Ishikawa (cell line): ENCODE measurements around the gene SEMA4A.

Experiments
- CEBPB ChIP-seq: IDR thresholded peaks from 2 replicates; pipeline ENCODE4 v1.6.1; 2012
- CREB1 ChIP-seq: IDR thresholded peaks from 2 replicates; pipeline ENCODE4 v1.6.1; 2012; ENCODE audit warnings: low read depth
- EGR1 ChIP-seq: IDR thresholded peaks from 2 replicates; pipeline ENCODE4 v1.6.1; 2012
- EP300 ChIP-seq: IDR thresholded peaks from 2 replicates; pipeline ENCODE4 v1.6.1; 2012; ENCODE audit warnings: borderline replicate concordance
- FOXM1 ChIP-seq: IDR thresholded peaks from 2 replicates; pipeline ENCODE4 v1.6.1; 2012; ENCODE audit warnings: low read depth, borderline replicate concordance
- MAX ChIP-seq: IDR thresholded peaks from 2 replicates; pipeline ENCODE4 v1.6.1; 2012
- NFIC ChIP-seq: IDR thresholded peaks from 2 replicates; pipeline ENCODE4 v1.6.1; 2012
- RAD21 ChIP-seq: IDR thresholded peaks from 2 replicates; pipeline ENCODE4 v1.6.1; 2012; ENCODE audit warnings: low read depth
- REST ChIP-seq: IDR thresholded peaks from 2 replicates; pipeline ENCODE4 v1.6.1; 2012; ENCODE audit warnings: low read depth, mild to moderate bottlenecking
- TAF1 ChIP-seq: IDR thresholded peaks from 2 replicates; pipeline ENCODE4 v1.6.1; 2012; ENCODE audit warnings: low read depth, mild to moderate bottlenecking
- TCF12 ChIP-seq: IDR thresholded peaks from 2 replicates; pipeline ENCODE4 v1.6.1; 2012; ENCODE audit warnings: low read depth
- TEAD4 ChIP-seq: IDR thresholded peaks from 2 replicates; pipeline ENCODE4 v1.6.1; 2012
- USF1 ChIP-seq: IDR thresholded peaks from 2 replicates; pipeline ENCODE4 v1.6.1; 2012
- YY1 ChIP-seq: IDR thresholded peaks from 2 replicates; pipeline ENCODE4 v1.6.1; 2012; ENCODE audit warnings: low read depth
- ZBTB7A ChIP-seq: IDR thresholded peaks from 2 replicates; pipeline ENCODE4 v1.6.1; 2012; ENCODE audit warnings: low read depth

SEMA4A gene

GRCh38 chr1:156124557-156125483 lies 28.6 kb upstream of the SEMA4A start:
- TF ChIP-seq RAD21 (no peak), USF1 (peak; percentile 79), FOXM1 (no peak), CREB1 (no peak), EGR1 (no peak), MAX (peak; percentile 29; the same call in 1 of the 2 replicates)

- TF ChIP-seq REST (no peak), MAX (no peak), ZBTB7A (peak; percentile 83; the same call in 1 of the 2 replicates), NFIC (peak; percentile 81)
Measured at GRCh38 chr1:156126043-156126629, 27.2 kb upstream of the SEMA4A start.

- TF ChIP-seq RAD21 (no peak), REST (no peak), ZBTB7A (no peak), YY1 (no peak), TAF1 (no peak), EP300 (no peak)
Measured at GRCh38 chr1:156126630-156127534, 26.5 kb upstream of the SEMA4A start.

- no peak for TF ChIP-seq TAF1
- no peak for TF ChIP-seq TEAD4
- TF ChIP-seq CREB1, result no peak
- no peak for TF ChIP-seq NFIC
- no peak for TF ChIP-seq YY1
- no peak for TF ChIP-seq CEBPB
- no peak for TF ChIP-seq RAD21
- TF ChIP-seq TCF12, result no peak
Measured at GRCh38 chr1:156128308-156128653, 25.1 kb upstream of the SEMA4A start.

- TF ChIP-seq ZBTB7A (no peak), TCF12 (0 out of 2 replicates have a peak, but pooled peaks have one; percentile 6)
Measured at GRCh38 chr1:156128654-156129597, 24.5 kb upstream of the SEMA4A start.
